HG02885 (cell line): ENCODE measurements around the gene ACCS.

Experiments
- ATAC-seq: cut with Tn5 transposase; IDR thresholded peaks from one replicate; pipeline ENCODE4 v1.9.1; 2021; ENCODE audit warnings: mild to moderate bottlenecking; ENCODE audit not compliant: unreplicated experiment, poor library complexity

Gene ACCS

DNA sequence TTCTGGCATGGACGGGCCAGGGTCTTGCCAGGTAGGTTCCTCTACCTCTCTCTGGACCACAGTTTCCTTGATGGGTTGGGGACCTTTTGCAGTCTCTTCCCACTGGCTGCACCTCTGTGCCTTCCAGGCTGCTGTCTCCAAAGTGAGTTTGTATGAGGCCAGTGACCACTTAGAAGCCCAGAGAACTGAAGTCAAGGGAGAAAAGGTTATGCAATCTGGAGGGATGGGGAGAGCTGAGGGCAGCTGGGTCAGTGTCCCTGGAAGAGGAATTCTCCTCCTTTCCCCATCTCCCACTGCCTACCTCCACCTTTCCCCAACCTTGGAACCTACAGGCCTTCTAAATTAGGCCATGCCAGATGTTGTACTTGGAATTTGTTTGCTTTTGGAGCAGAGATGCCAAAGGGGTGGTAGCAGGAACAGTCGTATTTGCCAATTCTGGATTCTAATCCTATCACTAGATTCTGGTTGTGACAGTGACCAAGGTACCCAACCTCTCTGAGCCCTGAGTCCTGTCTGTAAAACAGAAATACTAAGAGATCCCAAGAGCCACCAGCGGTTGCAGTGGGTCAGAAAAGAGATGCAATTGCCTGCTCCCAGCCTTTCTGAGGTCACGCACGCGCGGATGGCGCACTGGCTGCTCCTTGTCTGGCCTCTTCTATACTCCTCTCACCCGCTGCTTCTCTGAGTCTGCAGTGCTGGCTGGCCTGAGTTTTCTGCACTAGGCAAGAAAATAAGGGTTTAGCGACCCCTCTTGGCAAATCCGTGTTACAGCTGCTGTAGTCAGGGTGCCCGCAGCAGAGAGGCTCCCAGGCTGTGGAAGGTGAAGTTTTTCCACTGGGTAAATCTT, 29.0 kb upstream of the ACCS start:
- peak; percentile 91 for ATAC-seq

GRCh38 chr11:44037658-44037998, 28.4 kb upstream of the ACCS start:
- ATAC-seq = no peak

GRCh38 chr11:44043157-44043556, 22.9 kb upstream of the ACCS start:
- ATAC-seq = no peak

DNA sequence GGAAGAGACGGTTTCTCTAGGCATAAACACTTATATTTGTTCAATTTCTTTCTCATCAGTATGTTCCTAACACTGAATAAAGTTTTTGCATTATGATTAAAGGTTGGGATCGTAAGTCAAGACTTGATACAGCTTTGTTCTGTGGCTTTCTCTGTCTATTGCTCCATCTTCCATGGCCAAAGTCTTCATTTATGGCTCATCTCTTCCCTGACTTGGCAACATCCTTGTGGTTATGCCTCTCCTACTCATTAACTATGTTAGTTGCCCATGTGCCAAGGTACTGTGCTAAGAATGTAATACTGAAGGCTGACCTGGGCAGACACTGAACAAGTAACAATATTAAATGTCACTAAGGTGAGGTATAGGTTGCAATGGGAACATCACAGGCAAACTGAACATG, 19.9 kb upstream of the ACCS start:
- no peak for ATAC-seq

- no peak for ATAC-seq
Observed at GRCh38 chr11:44047298-44047697, 18.8 kb upstream of the ACCS start.

GRCh38 chr11:44047931-44048431, 18.1 kb upstream of the ACCS start, which contains the start of gene ACCSL:
TSS of gene ACCSL (plus strand) at chr11:44047981. CDS start at chr11:44048037, 56 bp downstream.
- ATAC-seq = no peak

DNA sequence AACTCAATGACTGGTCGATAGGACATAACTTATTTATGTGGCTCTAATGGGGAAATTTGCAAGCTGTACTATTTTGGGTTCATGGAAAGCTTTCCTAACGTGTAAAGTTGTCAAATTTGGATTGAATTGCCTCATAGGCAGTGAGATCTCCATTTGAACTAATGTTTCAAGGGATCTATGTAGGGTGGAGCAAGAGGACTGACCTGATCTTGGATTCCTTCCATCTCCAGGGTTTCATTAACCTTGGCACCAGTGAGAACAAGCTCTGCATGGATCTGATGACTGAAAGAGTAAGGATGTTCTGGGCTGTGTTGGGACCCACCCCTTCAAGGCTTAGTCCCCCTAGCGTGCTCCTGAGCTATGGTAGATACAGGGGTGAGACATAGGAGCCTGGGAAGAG, 16.2 kb upstream of the ACCS start:
- ATAC-seq = no peak

DNA sequence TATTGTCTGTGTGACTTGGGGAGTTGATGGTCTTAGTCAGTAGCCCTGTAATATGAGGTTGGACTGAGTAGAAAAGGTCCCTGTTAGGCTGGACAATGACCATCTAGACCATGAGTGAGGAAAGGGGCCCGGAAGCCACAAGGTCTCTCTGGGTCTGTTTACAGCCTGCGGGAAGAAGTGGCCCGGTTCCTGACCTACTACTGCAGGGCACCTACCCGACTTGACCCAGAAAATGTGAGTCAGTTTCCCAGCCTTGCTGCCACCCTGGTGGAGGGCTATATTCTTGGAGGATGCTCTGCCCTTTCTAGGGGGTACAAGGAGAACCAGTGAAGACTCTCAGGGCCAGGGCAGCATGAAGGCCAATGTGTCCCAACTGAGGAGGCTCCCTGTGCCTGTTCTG, 14.9 kb upstream of the ACCS start:
- no peak for ATAC-seq

GRCh38 chr11:44057340-44057739, 8.7 kb upstream of the ACCS start:
- ATAC-seq = no peak

DNA sequence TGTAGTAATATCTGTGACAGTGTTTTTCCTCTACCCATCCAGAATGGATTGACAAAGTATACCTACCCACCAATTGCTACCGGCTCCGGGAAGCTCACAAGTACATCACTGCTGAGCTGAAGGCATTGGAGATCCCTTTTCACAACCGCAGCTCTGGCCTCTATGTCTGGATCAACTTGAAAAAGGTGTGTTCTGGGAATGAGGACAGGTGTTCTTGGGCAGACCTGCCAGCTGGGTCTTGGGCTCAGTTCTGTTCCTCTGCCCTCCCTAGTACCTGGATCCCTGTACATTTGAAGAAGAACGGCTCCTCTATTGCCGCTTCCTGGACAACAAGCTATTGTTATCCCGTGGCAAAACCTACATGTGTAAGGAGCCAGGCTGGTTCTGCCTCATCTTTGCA, 7.8 kb upstream of the ACCS start:
- no peak for ATAC-seq

GRCh38 chr11:44065161-44065661, 859 bp upstream of the ACCS start:
- ATAC-seq = no peak

GRCh38 chr11:44066732-44067141, 667 bp downstream of the ACCS start:
- no peak for ATAC-seq

- no peak for ATAC-seq
Observed at GRCh38 chr11:44067266-44067665, 1.2 kb downstream of the ACCS start.

GRCh38 chr11:44068180-44068579, 2.1 kb downstream of the ACCS start:
- ATAC-seq = no peak

- no peak for ATAC-seq
Observed at GRCh38 chr11:44071157-44071556, 5.1 kb downstream of the ACCS start.

DNA sequence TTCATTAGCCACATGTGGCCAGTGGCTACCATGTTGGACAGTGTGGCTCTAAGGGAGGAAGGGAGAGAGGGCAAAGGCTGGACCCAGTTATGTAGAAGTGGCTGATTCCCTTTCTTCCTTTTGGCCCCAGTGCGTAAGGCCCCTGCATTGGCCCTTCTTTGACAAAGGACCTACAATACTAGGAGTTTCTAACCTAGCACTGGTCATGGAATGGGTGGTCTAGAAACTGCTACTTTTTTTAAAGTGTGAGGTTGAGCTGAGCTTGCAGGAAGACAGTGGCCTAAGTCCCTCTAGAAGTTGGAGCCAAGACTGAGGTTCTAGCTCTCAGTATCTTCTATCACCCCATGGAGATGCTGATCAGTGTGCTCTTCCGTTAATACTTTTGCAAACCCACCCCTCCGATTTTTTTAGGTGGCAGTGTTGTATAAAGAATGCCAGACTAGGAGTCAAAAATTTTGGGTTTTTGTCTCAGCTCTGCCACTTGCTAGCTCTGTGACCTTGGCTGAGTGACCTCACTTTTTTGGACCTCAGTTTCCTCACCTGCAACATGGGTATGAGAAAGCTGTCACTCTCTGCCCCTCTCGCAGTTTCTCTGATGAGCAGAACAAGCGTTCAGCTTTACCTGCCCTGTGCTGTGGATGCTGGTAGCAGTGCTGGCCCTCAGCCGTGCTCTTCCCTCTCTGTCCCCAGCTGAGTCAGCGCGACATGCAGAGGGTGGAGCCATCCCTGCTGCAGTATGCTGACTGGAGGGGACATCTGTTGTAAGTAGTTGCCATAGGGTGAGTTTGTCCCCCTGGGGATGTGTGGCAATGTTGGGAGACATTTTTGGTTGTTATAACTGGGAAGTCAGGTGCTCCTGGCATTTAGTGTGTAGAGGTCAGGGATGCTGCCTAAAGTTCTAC, 6.9 kb downstream of the ACCS start:
- no peak for ATAC-seq

GRCh38 chr11:44078794-44079193, 12.7 kb downstream of the ACCS start:
- no peak for ATAC-seq

GRCh38 chr11:44079376-44079775, 13.3 kb downstream of the ACCS start:
- no peak for ATAC-seq

GRCh38 chr11:44080951-44081350, 14.9 kb downstream of the ACCS start:
- ATAC-seq = no peak

GRCh38 chr11:44082645-44083044, 16.6 kb downstream of the ACCS start:
- no peak for ATAC-seq

GRCh38 chr11:44083433-44083832, 17.4 kb downstream of the ACCS start:
- ATAC-seq = no peak
